Natural killer cell (primary cell): ENCODE data around the gene CACNA1D. TPM values are rescaled to one million over a fixed set of nuclear protein-coding genes. Genes with fewer than 3 reads are reported as not detected.

ENCODE experiments used
- ATAC-seq, 3 donors: fragments of 150-1000 bp in 2 of 3; fragments of 200-7000 bp in 1 of 3; cut with Tn5 transposase; 1 replicate in 1 of 3; 2 replicates in 2 of 3; pipeline ENCODE4 v1.10.0; 2021; ENCODE audit warnings: mild to moderate bottlenecking in 2 of 3, moderate library complexity in 2 of 3
- DNase-seq, 2 donors: peaks; one replicate each; pipeline versions ENCODE4 v3.0.0 to v3.0.0-alpha.2; 2013 to 2021; ENCODE audit warnings: mixed read lengths in 1 of 2
- H3K27ac ChIP-seq: one replicate; pipeline ENCODE4 v1.5.1; 2013; ENCODE audit warnings: mild to moderate bottlenecking, low read length
- H3K27me3 ChIP-seq: one replicate; pipeline ENCODE4 v1.6.1; 2013; ENCODE audit warnings: low read length; ENCODE audit not compliant: control insufficient read depth, insufficient read depth
- H3K36me3 ChIP-seq: one replicate; pipeline ENCODE4 v1.6.1; 2013; ENCODE audit warnings: low read length; ENCODE audit not compliant: control insufficient read depth, insufficient read depth
- H3K4me1 ChIP-seq: one replicate; pipeline ENCODE4 v1.6.1; 2013; ENCODE audit warnings: low read length; ENCODE audit not compliant: control insufficient read depth, insufficient read depth
- H3K4me3 ChIP-seq: one replicate; pipeline ENCODE4 v1.5.1; 2013; ENCODE audit warnings: low read length
- H3K9me3 ChIP-seq: one replicate; pipeline ENCODE4 v1.6.1; 2013; ENCODE audit warnings: low read length; ENCODE audit not compliant: control insufficient read depth, insufficient read depth
- H3K27ac Mint-ChIP-seq, 2 donors: one replicate each; pipeline ENCODE4 v1.8.0; 2022; ENCODE audit warnings: mild to moderate bottlenecking in 2 of 2, mixed read lengths in 2 of 2, moderate library complexity in 1 of 2
- H3K27me3 Mint-ChIP-seq, 2 donors: one replicate each; pipeline ENCODE4 v1.8.0; 2022; ENCODE audit warnings: low read depth in 2 of 2, mixed read lengths in 2 of 2
- H3K36me3 Mint-ChIP-seq: one replicate; pipeline ENCODE4 v1.8.0; 2022; ENCODE audit warnings: mixed read lengths
- H3K4me1 Mint-ChIP-seq, 2 donors: one replicate each; pipeline ENCODE4 v1.8.0; 2022; ENCODE audit warnings: mixed read lengths in 2 of 2
- H3K4me3 Mint-ChIP-seq: one replicate; pipeline ENCODE4 v1.8.0; 2022; ENCODE audit warnings: mild to moderate bottlenecking, moderate library complexity, mixed read lengths
- H3K9me3 Mint-ChIP-seq, 2 donors: one replicate each; pipeline ENCODE4 v1.8.0; 2022; ENCODE audit warnings: mixed read lengths in 2 of 2
- WGBS: methylation state at CpG from one replicate; pipeline ENCODE4 v1.1.7; 2013; ENCODE audit warnings: missing lambda C conversion rate; ENCODE audit not compliant: insufficient coverage; 5-methylcytosine and 5-hydroxymethylcytosine counted together
- intact Hi-C: fragments of 100-400 bp; cut with micrococcal nuclease; formaldehyde crosslinking; loops from one replicate; pipeline ENCODE4 v1.14.2; 2022
- total RNA-seq, 4 donors: library from RNA; stranded (reverse); fragments of 120-200 nt in 1 of 4; gene quantifications; one replicate each; pipeline versions ENCODE4 v1.2.3 to v1.2.4, GENCODE V29; 2013 to 2022
- TF ChIP-seq, protein P1 (sequence below): fragments of 200-600 bp; IDR thresholded peaks from one replicate; pipeline ENCODE4 v1.8.0; 2022; ENCODE audit warnings: antibody characterized with exemption

The CACNA1D gene
- total RNA-seq, 3 donors from 2014 or later (not counting 1 experiment from before 2014, with no cell fraction given) = 0.54 to 10.1 TPM; not detected in 1

DNA sequence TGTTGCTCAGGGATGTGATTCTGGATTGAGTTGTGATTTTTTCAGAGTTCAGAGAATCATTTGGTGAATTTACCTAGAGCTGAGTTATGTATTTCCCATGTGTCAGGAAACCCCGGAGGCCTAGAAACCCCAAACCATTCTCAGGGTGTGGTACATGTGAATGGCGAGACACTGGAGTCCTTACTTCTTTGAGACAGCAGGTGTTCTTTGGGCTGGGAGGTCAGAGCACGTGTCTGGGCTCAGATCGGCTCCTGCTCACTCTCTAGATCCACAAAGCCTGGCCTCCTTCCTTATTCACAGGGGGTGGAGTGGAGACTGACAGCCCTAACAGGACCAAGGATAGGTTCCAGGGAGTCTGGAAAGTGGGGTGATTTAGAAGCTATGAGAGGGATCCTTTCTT is 206.0 kb downstream of the CACNA1D start:
- no peaks in the 10 kb centered on the region for H3K36me3 Mint-ChIP-seq
- Histone ChIP-seq H3K27me3 (no peaks in the 10 kb centered on the region), H3K4me3 (no peak overlapping the region), H3K27ac (no peak overlapping the region), H3K9me3 (no peaks in the 10 kb centered on the region), H3K4me1 (no peaks in the 10 kb centered on the region), H3K36me3 (no peaks in the 10 kb centered on the region)
- H3K27me3 Mint-ChIP-seq = peaks cover 0 to 2% of the 10 kb centered on the region in 2 donors
- intact Hi-C loops = no loop called here
- TF ChIP-seq, protein P1, sequence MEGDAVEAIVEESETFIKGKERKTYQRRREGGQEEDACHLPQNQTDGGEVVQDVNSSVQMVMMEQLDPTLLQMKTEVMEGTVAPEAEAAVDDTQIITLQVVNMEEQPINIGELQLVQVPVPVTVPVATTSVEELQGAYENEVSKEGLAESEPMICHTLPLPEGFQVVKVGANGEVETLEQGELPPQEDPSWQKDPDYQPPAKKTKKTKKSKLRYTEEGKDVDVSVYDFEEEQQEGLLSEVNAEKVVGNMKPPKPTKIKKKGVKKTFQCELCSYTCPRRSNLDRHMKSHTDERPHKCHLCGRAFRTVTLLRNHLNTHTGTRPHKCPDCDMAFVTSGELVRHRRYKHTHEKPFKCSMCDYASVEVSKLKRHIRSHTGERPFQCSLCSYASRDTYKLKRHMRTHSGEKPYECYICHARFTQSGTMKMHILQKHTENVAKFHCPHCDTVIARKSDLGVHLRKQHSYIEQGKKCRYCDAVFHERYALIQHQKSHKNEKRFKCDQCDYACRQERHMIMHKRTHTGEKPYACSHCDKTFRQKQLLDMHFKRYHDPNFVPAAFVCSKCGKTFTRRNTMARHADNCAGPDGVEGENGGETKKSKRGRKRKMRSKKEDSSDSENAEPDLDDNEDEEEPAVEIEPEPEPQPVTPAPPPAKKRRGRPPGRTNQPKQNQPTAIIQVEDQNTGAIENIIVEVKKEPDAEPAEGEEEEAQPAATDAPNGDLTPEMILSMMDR = no peak
- 59% methylated on average over 3 of the region's 4 CpGs for WGBS
- no peaks in the 10 kb centered on the region for H3K9me3 Mint-ChIP-seq
- no peak overlapping the region for H3K27ac Mint-ChIP-seq
- ATAC-seq (no peak), DNase-seq (no peak)
- no peak overlapping the region for H3K4me3 Mint-ChIP-seq
- no peaks in the 10 kb centered on the region for H3K4me1 Mint-ChIP-seq

DNA sequence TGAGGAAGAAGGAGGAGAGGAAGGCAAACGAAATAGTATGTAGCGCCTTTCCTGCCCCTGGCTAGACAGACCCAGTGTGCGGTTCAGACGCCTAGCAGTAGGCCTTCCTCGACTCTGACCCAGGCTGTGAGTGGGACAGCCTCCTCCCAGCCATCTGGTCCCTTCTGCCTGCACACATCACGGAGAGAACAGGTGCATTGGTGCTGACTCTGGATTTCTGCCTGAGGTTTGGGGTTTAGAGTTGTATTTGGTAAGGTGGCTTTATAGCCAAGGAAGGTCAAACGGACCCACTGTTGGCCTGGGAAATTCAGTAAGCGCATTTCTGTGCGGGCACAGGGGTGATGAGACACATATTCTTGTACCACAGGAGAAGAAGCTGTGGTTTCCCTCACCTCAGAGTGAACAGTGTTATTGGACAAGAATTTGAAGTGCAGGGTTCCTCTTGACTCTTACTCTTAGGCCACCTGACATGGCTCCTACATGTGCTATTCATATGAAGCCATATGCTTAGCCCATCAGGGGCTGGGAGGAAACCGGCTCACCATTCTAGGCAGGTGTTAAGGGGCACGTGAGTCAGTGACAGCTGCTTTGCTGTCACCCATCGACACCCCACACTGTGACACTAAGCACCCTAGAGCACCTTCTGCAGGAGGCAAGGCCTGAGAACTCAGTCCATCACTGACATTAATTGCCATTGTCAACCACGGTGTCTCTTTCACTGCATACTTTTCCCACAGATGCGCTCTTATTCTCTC is 208.5 kb downstream of the CACNA1D start:
- no peaks in the 10 kb centered on the region for H3K4me1 Mint-ChIP-seq
- TF ChIP-seq, protein P1 = no peak
- intact Hi-C loops = no loop called here
- Histone ChIP-seq H3K27me3 (no peaks in the 10 kb centered on the region), H3K27ac (no peak overlapping the region), H3K36me3 (no peaks in the 10 kb centered on the region), H3K9me3 (no peaks in the 10 kb centered on the region), H3K4me3 (no peak overlapping the region), H3K4me1 (no peaks in the 10 kb centered on the region)
- no peaks in the 10 kb centered on the region for H3K9me3 Mint-ChIP-seq
- WGBS = 78% methylated on average over 14 of the region's 14 CpGs
- DNase-seq = no peak
- no peak overlapping the region for H3K27ac Mint-ChIP-seq
- no peaks in the 10 kb centered on the region for H3K36me3 Mint-ChIP-seq
- H3K27me3 Mint-ChIP-seq = peaks cover 0 to 2% of the 10 kb centered on the region in 2 donors
- no peak overlapping the region for H3K4me3 Mint-ChIP-seq
- no peak for ATAC-seq

DNA sequence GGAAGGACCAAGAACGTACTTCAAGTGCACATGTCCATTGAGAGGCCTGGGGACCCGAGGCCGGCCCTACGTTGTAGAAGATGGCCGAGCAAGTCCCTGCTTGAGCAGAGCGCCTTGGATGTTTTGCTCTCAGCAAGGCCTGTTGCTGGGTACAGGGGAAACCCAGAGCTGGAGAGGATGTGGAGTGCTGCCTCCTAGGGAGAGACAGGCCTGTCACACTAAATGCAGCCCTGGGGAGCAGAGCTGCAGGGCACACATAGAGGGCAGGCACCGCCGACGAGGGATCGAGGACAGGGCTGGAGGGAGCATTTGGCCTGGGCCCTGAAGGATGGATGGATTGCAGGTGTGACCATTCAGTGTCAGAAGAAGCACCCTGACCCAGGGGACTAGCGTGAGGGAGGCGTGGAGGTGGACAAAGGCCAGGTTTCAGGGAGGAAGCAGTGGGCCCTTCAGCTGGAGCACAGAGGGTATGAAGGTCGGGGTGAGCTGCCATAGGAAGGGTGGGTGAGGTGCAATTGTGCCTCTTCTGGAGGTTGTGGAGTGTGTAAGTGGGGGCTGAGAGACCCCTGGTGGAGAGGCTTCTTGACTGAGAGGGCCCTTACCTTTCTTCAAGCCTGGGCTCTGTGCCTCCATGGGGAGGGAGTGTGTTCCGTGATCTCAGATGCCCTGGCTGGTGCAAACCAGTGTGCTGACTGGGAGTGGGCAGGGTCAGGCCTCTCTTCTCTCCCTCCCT is 209.4 kb downstream of the CACNA1D start:
- Mint-ChIP-seq H3K36me3 (no peaks in the 10 kb centered on the region), H3K4me3 (no peak overlapping the region), H3K9me3 (no peaks in the 10 kb centered on the region), H3K4me1 (no peaks in the 10 kb centered on the region), H3K27me3 (peaks cover 0 to 2% of the 10 kb centered on the region in 2 donors), H3K27ac (no peak overlapping the region)
- Histone ChIP-seq H3K9me3 (no peaks in the 10 kb centered on the region), H3K36me3 (no peaks in the 10 kb centered on the region), H3K27me3 (no peaks in the 10 kb centered on the region), H3K4me1 (no peaks in the 10 kb centered on the region), H3K27ac (no peak overlapping the region), H3K4me3 (no peak overlapping the region)
- ATAC-seq = no peak
- WGBS = 94% methylated on average over 14 of the region's 14 CpGs
- intact Hi-C loops = no loop called here
- DNase-seq = no peak
- TF ChIP-seq, protein P1 = no peak
